Astrocyte of the cerebellum (primary cell): ENCODE data around the gene SPDEF.

Experiments used
- DNase-seq: peaks from one replicate; pipeline ENCODE4 v3.0.0-alpha.2; 2011; ENCODE audit warnings: low read depth
- H3K4me3 ChIP-seq: 2 replicates; pipeline ENCODE4 v1.5.1; 2011; ENCODE audit warnings: mild to moderate bottlenecking, low read depth, low read length, moderate library complexity
- CTCF ChIP-seq: IDR thresholded peaks from 2 replicates; pipeline ENCODE4 v1.5.1; 2012; ENCODE audit warnings: low read length, low read depth, moderate library complexity, mild to moderate bottlenecking; ENCODE audit errors: missing control alignments
- in situ Hi-C: cut with HindIII; loops from 2 replicates; pipeline ENCODE4 v1.10.0; 2017; ENCODE audit warnings: low sequenced_read_pairs

SPDEF gene

GRCh38 chr6:34555007-34555322, 1.2 kb downstream of the SPDEF start:
- no peak for TF ChIP-seq CTCF
- in situ Hi-C loops = no loop called here
- DNase-seq = no peak
- no peak overlapping the region for H3K4me3 ChIP-seq

- H3K4me3 ChIP-seq = no peak overlapping the region
- DNase-seq = no peak
- no peak for TF ChIP-seq CTCF
- in situ Hi-C loops = no loop called here
Observed at GRCh38 chr6:34554291-34555006, 1.7 kb downstream of the SPDEF start.

GRCh38 chr6:34553750-34554149, 2.4 kb downstream of the SPDEF start:
- in situ Hi-C loops = no loop called here
- DNase-seq = no peak
- H3K4me3 ChIP-seq = no peak overlapping the region
- TF ChIP-seq CTCF = no peak

GRCh38 chr6:34553146-34553545, 3.0 kb downstream of the SPDEF start:
- in situ Hi-C loops = no loop called here
- TF ChIP-seq CTCF = no peak
- no peak for DNase-seq
- H3K4me3 ChIP-seq = no peak overlapping the region

GRCh38 chr6:34552620-34553019, 3.5 kb downstream of the SPDEF start:
- in situ Hi-C loops = no loop called here
- TF ChIP-seq CTCF = no peak
- H3K4me3 ChIP-seq = no peak overlapping the region
- no peak for DNase-seq

- H3K4me3 ChIP-seq = no peak overlapping the region
- DNase-seq = no peak
- in situ Hi-C loops = no loop called here
- TF ChIP-seq CTCF = no peak
Observed at GRCh38 chr6:34551720-34552119, 4.4 kb downstream of the SPDEF start.
